HCT116 (cell line): ENCODE measurements around the gene HMCN1. TPM values are rescaled to one million over a fixed set of nuclear protein-coding genes. Genes with fewer than 3 reads are reported as not detected.
"Not testable (repeated sequence)": the region's sequence is repeated elsewhere in the genome, so short reads cannot be mapped to it uniquely, and the experiment has no call there.

Experiments
- ATAC-seq: fragments of 200-7000 bp; cut with Tn5 transposase; 2 replicates; pipeline ENCODE4 v1.9.1; 2020; ENCODE audit warnings: mild to moderate bottlenecking, moderate library complexity
- BruUV-seq: library from RNA; stranded (reverse); fragments of 400-500 nt; replicated peaks from 2 replicates; lab custom pipeline; 2021; lab: Mats Ljungman, UMichigan
- CTCF ChIA-PET: fragments of 300-600 bp; sonication (Branson Sonifier 250); formaldehyde crosslinking; loops from one replicate; lab custom pipeline; 2021; ENCODE audit warnings: antibody characterized with exemption; lab: Charles Lee
- POLR2A ChIA-PET: fragments of 300-600, 350-600 bp; sonication (Branson Sonifier 250); formaldehyde crosslinking; loops from one replicate; lab custom pipeline; 2021; ENCODE audit warnings: antibody characterized with exemption; lab: Charles Lee
- RAD21 ChIA-PET, 2 experiments: fragments of 300-600 bp; sonication (Branson Sonifier 250); formaldehyde crosslinking; loops; one replicate each; lab custom pipeline; 2023; ENCODE audit warnings: low total read pairs in 2 of 2; ENCODE audit not compliant: uncharacterized antibody in 2 of 2, unreplicated experiment in 2 of 2, low non-redundant PET in 1 of 2; lab: Charles Lee
- DNase-seq: peaks from one replicate; pipeline ENCODE4 v3.0.0-alpha.2; 2010; ENCODE audit warnings: low read depth, low spot score
- H2AFZ ChIP-seq: fragments of 200-600 bp; shearing (Covaris generic), sonication (generic); 2 replicates; pipeline ENCODE4 v1.6.1; 2017; ENCODE audit warnings: low read depth, mixed run types, mixed read lengths, antibody characterized with exemption, low read length; ENCODE audit not compliant: poor library complexity, severe bottlenecking
- H3K27ac ChIP-seq: 2 replicates; pipeline ENCODE4 v1.5.1; 2012; ENCODE audit warnings: low read depth, low read length
- H3K27me3 ChIP-seq: fragments of 200-600 bp; sonication (generic); 2 replicates; pipeline ENCODE4 v1.6.1; 2016; ENCODE audit warnings: mixed run types, low read length, mixed read lengths; ENCODE audit not compliant: insufficient read depth
- H3K36me3 ChIP-seq, 2 experiments: fragments of 200-500 bp in 1 of 2; fragments of 200-600 bp in 1 of 2; sonication (Bioruptor generic) in 1 of 2; sonication (generic) in 1 of 2; 2 replicates each; pipeline versions ENCODE4 v1.5.1 to v1.6.1; 2014 to 2016; ENCODE audit warnings: low read length in 2 of 2, inconsistent platforms in 1 of 2, mixed read lengths in 1 of 2, mixed run types in 1 of 2; ENCODE audit not compliant: insufficient read depth in 2 of 2, control insufficient read depth in 1 of 2
- H3K4me1 ChIP-seq, 2 experiments: fragments of 200-600 bp in 1 of 2; sonication (generic) in 1 of 2; 2 replicates each; pipeline versions ENCODE4 v1.5.1 to v1.6.1; 2012 to 2017; ENCODE audit warnings: low read length in 2 of 2, inconsistent platforms in 1 of 2, mild to moderate bottlenecking in 1 of 2, mixed read lengths in 1 of 2, mixed run types in 1 of 2, moderate library complexity in 1 of 2; ENCODE audit not compliant: insufficient read depth in 2 of 2, control insufficient read depth in 1 of 2
- H3K4me2 ChIP-seq: fragments of 200-600 bp; sonication (generic); 2 replicates; pipeline ENCODE4 v1.6.1; 2017; ENCODE audit warnings: mixed run types, low read length, mixed read lengths
- H3K4me3 ChIP-seq, 2 experiments: fragments of 200-600 bp in 1 of 2; sonication (generic) in 1 of 2; replicated peaks in 1 of 2; 2 replicates each; pipeline ENCODE4 v1.5.1; 2011 to 2016; ENCODE audit warnings: low read length in 2 of 2, control low read depth in 1 of 2, low read depth in 1 of 2, mild to moderate bottlenecking in 1 of 2, mixed read lengths in 1 of 2, mixed run types in 1 of 2
- H3K79me2 ChIP-seq: fragments of 200-600 bp; sonication (generic); 2 replicates; pipeline ENCODE4 v1.6.1; 2017; ENCODE audit warnings: mild to moderate bottlenecking, mixed run types, low read length, moderate library complexity, mixed read lengths; ENCODE audit not compliant: insufficient read depth
- H3K9ac ChIP-seq: fragments of 200-600 bp; sonication (generic); 2 replicates; pipeline ENCODE4 v1.6.1; 2016; ENCODE audit warnings: low read length, mixed read lengths
- H3K9me2 ChIP-seq: fragments of 200-600 bp; sonication (generic), shearing (Covaris generic); 2 replicates; pipeline ENCODE4 v1.6.1; 2017; ENCODE audit warnings: mixed run types, mild to moderate bottlenecking, moderate library complexity; ENCODE audit not compliant: insufficient read depth
- H3K9me3 ChIP-seq, 2 experiments: fragments of 200-500 bp in 1 of 2; fragments of 200-600 bp in 1 of 2; sonication (Bioruptor generic) in 1 of 2; sonication (generic) in 1 of 2; 2 replicates each; pipeline ENCODE4 v1.6.1; 2014 to 2017; ENCODE audit warnings: low read length in 2 of 2, mixed read lengths in 2 of 2, inconsistent platforms in 1 of 2, low read depth in 1 of 2, mild to moderate bottlenecking in 1 of 2, mixed run types in 1 of 2, moderate library complexity in 1 of 2; ENCODE audit not compliant: control insufficient read depth in 1 of 2, insufficient read depth in 1 of 2
- H4K20me1 ChIP-seq: fragments of 200-600 bp; sonication (generic), shearing (Covaris generic); 2 replicates; pipeline ENCODE4 v1.6.1; 2017; ENCODE audit warnings: mixed run types, mild to moderate bottlenecking, moderate library complexity; ENCODE audit not compliant: insufficient read depth
- CBX3 ChIP-seq: IDR thresholded peaks from 2 replicates; pipeline ENCODE4 v1.6.1; 2012; ENCODE audit warnings: low read depth
- CEBPB ChIP-seq: IDR thresholded peaks from 2 replicates; pipeline ENCODE4 v1.6.1; 2012; ENCODE audit warnings: low read depth
- ELF1 ChIP-seq: IDR thresholded peaks from 2 replicates; pipeline ENCODE4 v1.6.1; 2012; ENCODE audit warnings: low read depth, borderline replicate concordance
- EZH2 ChIP-seq: fragments of 200-600 bp; sonication (generic); IDR thresholded peaks from 2 replicates; pipeline ENCODE4 v1.6.1; 2017; ENCODE audit warnings: antibody characterized with exemption, mixed run types
- EZH2phosphoT487 ChIP-seq: fragments of 200-600 bp; IDR thresholded peaks from 2 replicates; pipeline ENCODE4 v1.6.1; 2018; ENCODE audit warnings: antibody characterized with exemption, borderline replicate concordance
- FOSL1 ChIP-seq: IDR thresholded peaks from 2 replicates; pipeline ENCODE4 v1.6.1; 2012; ENCODE audit warnings: low read depth
- JUND ChIP-seq: IDR thresholded peaks from 2 replicates; pipeline ENCODE4 v1.6.1; 2012
- SIN3A ChIP-seq: IDR thresholded peaks from 2 replicates; pipeline ENCODE4 v1.6.1; 2012; ENCODE audit warnings: low read depth
- SP1 ChIP-seq: IDR thresholded peaks from 2 replicates; pipeline ENCODE4 v1.6.1; 2012; ENCODE audit warnings: low read depth
- TCF7L2 ChIP-seq: IDR thresholded peaks from 2 replicates; pipeline ENCODE4 v1.7.0; 2011; ENCODE audit warnings: borderline replicate concordance, inconsistent platforms; ENCODE audit not compliant: insufficient read depth, insufficient read length; ENCODE audit errors: extremely low read depth
- YY1 ChIP-seq: IDR thresholded peaks from 2 replicates; pipeline ENCODE4 v1.6.1; 2011; ENCODE audit warnings: low read length, low read depth, moderate library complexity, mild to moderate bottlenecking; ENCODE audit not compliant: insufficient replicate concordance; ENCODE audit errors: extremely low read depth
- ZFX ChIP-seq: fragments of 450-650 bp; IDR thresholded peaks from 2 replicates; pipeline ENCODE4 v1.6.1; 2017
- ZNF274 ChIP-seq: fragments of 200-500 bp; sonication (Bioruptor generic); IDR thresholded peaks from 2 replicates; pipeline ENCODE4 v1.6.1; 2014; ENCODE audit warnings: mild to moderate bottlenecking, low read depth, low read length, inconsistent platforms
- intact Hi-C: fragments of 100-400 bp; cut with micrococcal nuclease; formaldehyde crosslinking; loops from 2 replicates; pipeline ENCODE4 v1.10.0; 2022
- total RNA-seq: library from RNA; stranded (reverse); gene quantifications from one replicate; pipeline ENCODE4 v1.2.1, GENCODE V29; 2021; ENCODE audit not compliant: unreplicated experiment
- TF ChIP-seq, protein P1 (sequence below): IDR thresholded peaks from 2 replicates; pipeline ENCODE4 v1.6.1; 2012
- TF ChIP-seq, protein P2 (sequence below): IDR thresholded peaks from 2 replicates; pipeline ENCODE4 v1.6.1; 2011; ENCODE audit warnings: mild to moderate bottlenecking, low read length, moderate library complexity; ENCODE audit not compliant: insufficient replicate concordance; ENCODE audit errors: extremely low read depth
- TF ChIP-seq, protein P3 (sequence below), 3 experiments: fragments of 200-600 bp in 1 of 3; sonication (generic) in 1 of 3; IDR thresholded peaks in 2 of 3; conservative IDR thresholded peaks in 1 of 3; 2 replicates each; pipeline ENCODE4 v1.5.1; 2012 to 2017; ENCODE audit warnings: low read depth in 2 of 3, low read length in 2 of 3, antibody characterized with exemption in 1 of 3, borderline replicate concordance in 1 of 3, control low read depth in 1 of 3, mild to moderate bottlenecking in 1 of 3, mixed read lengths in 1 of 3, mixed run types in 1 of 3, moderate library complexity in 1 of 3; ENCODE audit not compliant: insufficient read depth in 1 of 3

The HMCN1 gene
- total RNA-seq, 1 experiment from 2014 or later: 0.59 TPM

DNA sequence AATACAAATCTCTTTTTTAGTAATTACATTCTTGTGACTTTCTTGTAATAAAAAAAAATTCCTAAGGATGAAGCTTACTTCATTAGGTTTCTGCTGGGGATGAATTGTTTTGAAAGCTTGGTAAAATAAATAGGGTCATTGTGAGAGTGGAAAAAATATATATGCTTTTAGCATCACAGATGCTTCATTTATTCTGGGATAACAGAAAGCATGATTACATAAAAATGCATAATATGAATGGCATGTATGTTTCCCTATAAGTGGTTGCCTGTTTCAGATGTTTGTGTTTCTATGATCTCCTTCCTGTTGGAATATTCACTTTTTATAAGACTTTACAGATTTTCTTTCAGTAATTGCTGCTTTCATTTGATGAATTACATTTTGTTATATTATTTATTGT, 42.3 kb downstream of the HMCN1 start:
- no peak for ATAC-seq
- no peaks in the 10 kb centered on the region for H3K79me2 ChIP-seq
- ChIA-PET CTCF (no interaction called here), POLR2A (no interaction called here), RAD21 (no interaction called here)
- H3K9ac ChIP-seq: no peak overlapping the region
- intact Hi-C loops: no loop called here
- H3K27me3 ChIP-seq: no peaks in the 10 kb centered on the region
- H3K4me3 ChIP-seq: no peak overlapping the region
- H3K4me1 ChIP-seq: no peaks in the 10 kb centered on the region
- no peak overlapping the region for H3K27ac ChIP-seq
- H3K9me3 ChIP-seq: no peaks in the 10 kb centered on the region
- no peak for DNase-seq
- H3K36me3 ChIP-seq: no peaks in the 10 kb centered on the region
- no peaks in the 10 kb centered on the region for H3K9me2 ChIP-seq
- no TSS peak for BruUV-seq
- TF ChIP-seq CBX3 (no peak), CEBPB (no peak), SP1 (no peak), TCF7L2 (no peak), EZH2phosphoT487 (no peak), EZH2 (no peak), ELF1 (no peak), ZFX (no peak), JUND (no peak), YY1 (no peak), ZNF274 (no peak), FOSL1 (no peak), SIN3A (no peak)
- TF ChIP-seq, protein P1, sequence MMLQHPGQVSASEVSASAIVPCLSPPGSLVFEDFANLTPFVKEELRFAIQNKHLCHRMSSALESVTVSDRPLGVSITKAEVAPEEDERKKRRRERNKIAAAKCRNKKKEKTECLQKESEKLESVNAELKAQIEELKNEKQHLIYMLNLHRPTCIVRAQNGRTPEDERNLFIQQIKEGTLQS: no peak
- TF ChIP-seq, protein P2, sequence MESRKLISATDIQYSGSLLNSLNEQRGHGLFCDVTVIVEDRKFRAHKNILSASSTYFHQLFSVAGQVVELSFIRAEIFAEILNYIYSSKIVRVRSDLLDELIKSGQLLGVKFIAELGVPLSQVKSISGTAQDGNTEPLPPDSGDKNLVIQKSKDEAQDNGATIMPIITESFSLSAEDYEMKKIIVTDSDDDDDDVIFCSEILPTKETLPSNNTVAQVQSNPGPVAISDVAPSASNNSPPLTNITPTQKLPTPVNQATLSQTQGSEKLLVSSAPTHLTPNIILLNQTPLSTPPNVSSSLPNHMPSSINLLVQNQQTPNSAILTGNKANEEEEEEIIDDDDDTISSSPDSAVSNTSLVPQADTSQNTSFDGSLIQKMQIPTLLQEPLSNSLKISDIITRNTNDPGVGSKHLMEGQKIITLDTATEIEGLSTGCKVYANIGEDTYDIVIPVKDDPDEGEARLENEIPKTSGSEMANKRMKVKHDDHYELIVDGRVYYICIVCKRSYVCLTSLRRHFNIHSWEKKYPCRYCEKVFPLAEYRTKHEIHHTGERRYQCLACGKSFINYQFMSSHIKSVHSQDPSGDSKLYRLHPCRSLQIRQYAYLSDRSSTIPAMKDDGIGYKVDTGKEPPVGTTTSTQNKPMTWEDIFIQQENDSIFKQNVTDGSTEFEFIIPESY: no peak
- TF ChIP-seq, protein P3, sequence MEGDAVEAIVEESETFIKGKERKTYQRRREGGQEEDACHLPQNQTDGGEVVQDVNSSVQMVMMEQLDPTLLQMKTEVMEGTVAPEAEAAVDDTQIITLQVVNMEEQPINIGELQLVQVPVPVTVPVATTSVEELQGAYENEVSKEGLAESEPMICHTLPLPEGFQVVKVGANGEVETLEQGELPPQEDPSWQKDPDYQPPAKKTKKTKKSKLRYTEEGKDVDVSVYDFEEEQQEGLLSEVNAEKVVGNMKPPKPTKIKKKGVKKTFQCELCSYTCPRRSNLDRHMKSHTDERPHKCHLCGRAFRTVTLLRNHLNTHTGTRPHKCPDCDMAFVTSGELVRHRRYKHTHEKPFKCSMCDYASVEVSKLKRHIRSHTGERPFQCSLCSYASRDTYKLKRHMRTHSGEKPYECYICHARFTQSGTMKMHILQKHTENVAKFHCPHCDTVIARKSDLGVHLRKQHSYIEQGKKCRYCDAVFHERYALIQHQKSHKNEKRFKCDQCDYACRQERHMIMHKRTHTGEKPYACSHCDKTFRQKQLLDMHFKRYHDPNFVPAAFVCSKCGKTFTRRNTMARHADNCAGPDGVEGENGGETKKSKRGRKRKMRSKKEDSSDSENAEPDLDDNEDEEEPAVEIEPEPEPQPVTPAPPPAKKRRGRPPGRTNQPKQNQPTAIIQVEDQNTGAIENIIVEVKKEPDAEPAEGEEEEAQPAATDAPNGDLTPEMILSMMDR (IDR thresholded peaks at IDR 0.05 in 2 of 3, conservative IDR thresholded peaks at IDR 0.05 in 1 of 3; ENCODE audit: borderline replicate concordance in 1 of 3, insufficient read depth in 1 of 3, low read depth in 2 of 3, low read length in 2 of 3): no peak
- H4K20me1 ChIP-seq: no peaks in the 10 kb centered on the region
- H2AFZ ChIP-seq: no peak overlapping the region
- no peak overlapping the region for H3K4me2 ChIP-seq

DNA sequence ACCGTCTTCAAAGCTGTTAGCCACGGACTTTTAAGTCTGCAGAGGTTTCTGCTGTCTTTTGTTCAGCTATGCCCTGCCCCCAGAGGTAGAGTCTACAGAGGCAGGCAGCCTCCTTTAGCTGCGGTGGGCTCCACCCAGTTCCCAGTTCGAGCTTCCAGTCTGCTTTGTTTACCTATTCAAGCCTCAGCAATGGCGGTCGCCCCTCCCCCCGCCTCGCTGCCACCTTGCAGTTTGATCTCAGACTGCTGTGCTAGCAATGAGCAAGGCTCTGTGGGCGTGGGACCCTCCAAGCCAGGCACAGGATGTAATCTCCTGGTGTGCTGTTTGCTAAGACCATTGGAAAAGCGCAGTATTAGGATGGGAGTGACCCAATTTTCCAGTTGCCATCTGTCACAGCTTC, 49.7 kb downstream of the HMCN1 start:
- H4K20me1 ChIP-seq, intact Hi-C loops, DNase-seq, H3K27ac ChIP-seq, BruUV-seq, H3K4me2 ChIP-seq, RAD21 ChIA-PET, ATAC-seq, POLR2A ChIA-PET, H3K9ac ChIP-seq, H3K4me1 ChIP-seq, H3K4me3 ChIP-seq, H3K9me3 ChIP-seq, H3K36me3 ChIP-seq, H2AFZ ChIP-seq, H3K27me3 ChIP-seq, H3K79me2 ChIP-seq, H3K9me2 ChIP-seq, CTCF ChIA-PET: not testable (repeated sequence)
